Measurements from ENCODE around the gene NEK2. TPM values are rescaled to one million over a fixed set of nuclear protein-coding genes. Genes with fewer than 3 reads are reported as not detected.

Gene NEK2
- total RNA-seq, 1 experiment from 2014 or later, result 50.2 TPM

GRCh38 chr1:211614615-211615014, 60.8 kb downstream of the NEK2 start:
- RAD21 ChIA-PET (ENCODE audit: low non-redundant PET in 1 of 2, low total read pairs in 2 of 2, uncharacterized antibody in 2 of 2, unreplicated experiment in 2 of 2), result no interaction called here
- intact Hi-C loops (cut with micrococcal nuclease), result no loop called here
- ATAC-seq (no peak), DNase-seq (ENCODE audit: low read depth, low spot score) (no peak)
- Histone ChIP-seq H3K9me3 (ENCODE audit: control insufficient read depth in 1 of 2, insufficient read depth in 1 of 2, low read depth in 1 of 2, low read length in 2 of 2) (no peaks in the 10 kb centered on the region), H3K4me1 (ENCODE audit: control insufficient read depth in 1 of 2, insufficient read depth in 2 of 2, low read length in 2 of 2) (peaks cover 8 to 15% of the 10 kb centered on the region in 2 experiments; a peak in 3 of 4 replicates), H3K36me3 (ENCODE audit: control insufficient read depth in 1 of 2, insufficient read depth in 2 of 2, low read length in 2 of 2) (no peaks in the 10 kb centered on the region), H2AFZ (ENCODE audit: low read depth, low read length, poor library complexity, severe bottlenecking) (no peak overlapping the region), H3K4me3 (replicated peaks in 1 of 2; ENCODE audit: low read depth in 1 of 2, low read length in 2 of 2) (no peak overlapping the region), H3K27me3 (ENCODE audit: insufficient read depth, low read length) (no peaks in the 10 kb centered on the region), H3K79me2 (ENCODE audit: insufficient read depth, low read length) (no peaks in the 10 kb centered on the region), H4K20me1 (ENCODE audit: insufficient read depth) (no peaks in the 10 kb centered on the region), H3K27ac (ENCODE audit: low read depth, low read length) (no peak overlapping the region), H3K9ac (ENCODE audit: low read length) (no peak overlapping the region), H3K9me2 (ENCODE audit: insufficient read depth) (no peaks in the 10 kb centered on the region), H3K4me2 (ENCODE audit: low read length) (no peak overlapping the region)
- BruUV-seq (replicated peaks), result no TSS peak
- POLR2A ChIA-PET, result interaction anchor here (0.6 kb wide), 1 partner anchor 42 kb away, joined by 3 read pairs; no protein-coding TSS in a partner anchor
- CTCF ChIA-PET, result no interaction called here
- TF ChIP-seq FOSL1 (IDR thresholded peaks at IDR 0.05; ENCODE audit: low read depth) (no peak), ZFX (IDR thresholded peaks at IDR 0.05) (no peak), RAD21 (IDR thresholded peaks at IDR 0.05; ENCODE audit: low read depth) (no peak), EZH2phosphoT487 (IDR thresholded peaks at IDR 0.05; ENCODE audit: borderline replicate concordance) (no peak), POLR2AphosphoS5 (IDR thresholded peaks at IDR 0.05; ENCODE audit: low read depth, low read length) (no peak), YY1 (IDR thresholded peaks at IDR 0.05; ENCODE audit: extremely low read depth, insufficient replicate concordance, low read depth, low read length) (no peak), ZNF274 (IDR thresholded peaks at IDR 0.05; ENCODE audit: low read depth, low read length) (no peak), EZH2 (IDR thresholded peaks at IDR 0.05) (no peak), MAX (IDR thresholded peaks at IDR 0.05) (no peak), SP1 (IDR thresholded peaks at IDR 0.05; ENCODE audit: low read depth) (no peak), TCF7L2 (IDR thresholded peaks at IDR 0.05; ENCODE audit: borderline replicate concordance, extremely low read depth, insufficient read depth, insufficient read length) (no peak), CBX3 (IDR thresholded peaks at IDR 0.05; ENCODE audit: low read depth) (no peak), SIN3A (IDR thresholded peaks at IDR 0.05; ENCODE audit: low read depth) (no peak), ELF1 (IDR thresholded peaks at IDR 0.05; ENCODE audit: borderline replicate concordance, low read depth) (no peak), EGR1 (IDR thresholded peaks at IDR 0.05; ENCODE audit: low read depth) (no peak)
- TF ChIP-seq, protein P1, sequence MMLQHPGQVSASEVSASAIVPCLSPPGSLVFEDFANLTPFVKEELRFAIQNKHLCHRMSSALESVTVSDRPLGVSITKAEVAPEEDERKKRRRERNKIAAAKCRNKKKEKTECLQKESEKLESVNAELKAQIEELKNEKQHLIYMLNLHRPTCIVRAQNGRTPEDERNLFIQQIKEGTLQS (IDR thresholded peaks at IDR 0.05), result no peak
